Chondrocyte (in vitro differentiated cells): ENCODE measurements around the gene CIITA. TPM values are rescaled to one million over a fixed set of nuclear protein-coding genes. Genes with fewer than 3 reads are reported as not detected.

Experiments used
- DNase-seq: peaks from one replicate; pipeline ENCODE4 v3.0.0; 2021; ENCODE audit warnings: mixed read lengths, low spot score
- H3K27ac Mint-ChIP-seq: one replicate; pipeline ENCODE4 v1.8.0; 2021; ENCODE audit warnings: mild to moderate bottlenecking, moderate library complexity, mixed read lengths; ENCODE audit not compliant: unreplicated experiment
- H3K27me3 Mint-ChIP-seq: 2 replicates; pipeline ENCODE4 v1.8.0; 2021; ENCODE audit warnings: low read depth, mixed read lengths
- H3K36me3 Mint-ChIP-seq: 2 replicates; pipeline ENCODE4 v1.8.0; 2021; ENCODE audit warnings: low read depth, mixed read lengths
- H3K4me1 Mint-ChIP-seq: 2 replicates; pipeline ENCODE4 v1.8.0; 2021; ENCODE audit warnings: low read depth, mild to moderate bottlenecking, mixed read lengths
- H3K4me3 Mint-ChIP-seq: one replicate; pipeline ENCODE4 v1.8.0; 2021; ENCODE audit warnings: mild to moderate bottlenecking, moderate library complexity, mixed read lengths; ENCODE audit not compliant: unreplicated experiment
- H3K9me3 Mint-ChIP-seq: 2 replicates; pipeline ENCODE4 v1.8.0; 2021; ENCODE audit warnings: low read depth, mixed read lengths
- total RNA-seq: library from RNA; stranded (reverse); gene quantifications from 3 replicates; pipeline ENCODE4 v1.2.1, GENCODE V29; 2021
- TF ChIP-seq, protein P1 (sequence below): fragments of 200-600 bp; sonication (generic); IDR thresholded peaks from 2 replicates; pipeline ENCODE4 v1.5.0; 2021; ENCODE audit warnings: antibody characterized with exemption, mild to moderate bottlenecking, moderate library complexity

Gene CIITA
- total RNA-seq, 1 donor from 2014 or later: not detected

- peaks cover 6% of the 10 kb centered on the region for H3K36me3 Mint-ChIP-seq
- no peaks in the 10 kb centered on the region for H3K27me3 Mint-ChIP-seq
- H3K4me3 Mint-ChIP-seq: no peak overlapping the region
- TF ChIP-seq, protein P1, sequence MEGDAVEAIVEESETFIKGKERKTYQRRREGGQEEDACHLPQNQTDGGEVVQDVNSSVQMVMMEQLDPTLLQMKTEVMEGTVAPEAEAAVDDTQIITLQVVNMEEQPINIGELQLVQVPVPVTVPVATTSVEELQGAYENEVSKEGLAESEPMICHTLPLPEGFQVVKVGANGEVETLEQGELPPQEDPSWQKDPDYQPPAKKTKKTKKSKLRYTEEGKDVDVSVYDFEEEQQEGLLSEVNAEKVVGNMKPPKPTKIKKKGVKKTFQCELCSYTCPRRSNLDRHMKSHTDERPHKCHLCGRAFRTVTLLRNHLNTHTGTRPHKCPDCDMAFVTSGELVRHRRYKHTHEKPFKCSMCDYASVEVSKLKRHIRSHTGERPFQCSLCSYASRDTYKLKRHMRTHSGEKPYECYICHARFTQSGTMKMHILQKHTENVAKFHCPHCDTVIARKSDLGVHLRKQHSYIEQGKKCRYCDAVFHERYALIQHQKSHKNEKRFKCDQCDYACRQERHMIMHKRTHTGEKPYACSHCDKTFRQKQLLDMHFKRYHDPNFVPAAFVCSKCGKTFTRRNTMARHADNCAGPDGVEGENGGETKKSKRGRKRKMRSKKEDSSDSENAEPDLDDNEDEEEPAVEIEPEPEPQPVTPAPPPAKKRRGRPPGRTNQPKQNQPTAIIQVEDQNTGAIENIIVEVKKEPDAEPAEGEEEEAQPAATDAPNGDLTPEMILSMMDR: no peak
- H3K4me1 Mint-ChIP-seq: peaks cover 17% of the 10 kb centered on the region
- DNase-seq: no peak
- no peaks in the 10 kb centered on the region for H3K9me3 Mint-ChIP-seq
- H3K27ac Mint-ChIP-seq: no peak overlapping the region
These were observed 80.9 kb downstream of the CIITA start for GRCh38 chr16:10957771-10958482.

- no peak overlapping the region for H3K27ac Mint-ChIP-seq
- H3K4me3 Mint-ChIP-seq: no peak overlapping the region
- peaks cover 8% of the 10 kb centered on the region for H3K36me3 Mint-ChIP-seq
- TF ChIP-seq, protein P1: no peak
- no peaks in the 10 kb centered on the region for H3K27me3 Mint-ChIP-seq
- peaks cover 19% of the 10 kb centered on the region for H3K4me1 Mint-ChIP-seq
- DNase-seq: no peak
- no peaks in the 10 kb centered on the region for H3K9me3 Mint-ChIP-seq
These were observed 82.2 kb downstream of the CIITA start for GRCh38 chr16:10959161-10959560.

- Mint-ChIP-seq H3K4me1 (peaks cover 22% of the 10 kb centered on the region), H3K36me3 (peaks cover 8% of the 10 kb centered on the region), H3K27me3 (no peaks in the 10 kb centered on the region), H3K9me3 (no peaks in the 10 kb centered on the region), H3K4me3 (no peak overlapping the region), H3K27ac (peak overlapping the region; percentile 18)
- DNase-seq: no peak
- TF ChIP-seq, protein P1: no peak
These were observed 84.2 kb downstream of the CIITA start for GRCh38 chr16:10961231-10961630.

DNA sequence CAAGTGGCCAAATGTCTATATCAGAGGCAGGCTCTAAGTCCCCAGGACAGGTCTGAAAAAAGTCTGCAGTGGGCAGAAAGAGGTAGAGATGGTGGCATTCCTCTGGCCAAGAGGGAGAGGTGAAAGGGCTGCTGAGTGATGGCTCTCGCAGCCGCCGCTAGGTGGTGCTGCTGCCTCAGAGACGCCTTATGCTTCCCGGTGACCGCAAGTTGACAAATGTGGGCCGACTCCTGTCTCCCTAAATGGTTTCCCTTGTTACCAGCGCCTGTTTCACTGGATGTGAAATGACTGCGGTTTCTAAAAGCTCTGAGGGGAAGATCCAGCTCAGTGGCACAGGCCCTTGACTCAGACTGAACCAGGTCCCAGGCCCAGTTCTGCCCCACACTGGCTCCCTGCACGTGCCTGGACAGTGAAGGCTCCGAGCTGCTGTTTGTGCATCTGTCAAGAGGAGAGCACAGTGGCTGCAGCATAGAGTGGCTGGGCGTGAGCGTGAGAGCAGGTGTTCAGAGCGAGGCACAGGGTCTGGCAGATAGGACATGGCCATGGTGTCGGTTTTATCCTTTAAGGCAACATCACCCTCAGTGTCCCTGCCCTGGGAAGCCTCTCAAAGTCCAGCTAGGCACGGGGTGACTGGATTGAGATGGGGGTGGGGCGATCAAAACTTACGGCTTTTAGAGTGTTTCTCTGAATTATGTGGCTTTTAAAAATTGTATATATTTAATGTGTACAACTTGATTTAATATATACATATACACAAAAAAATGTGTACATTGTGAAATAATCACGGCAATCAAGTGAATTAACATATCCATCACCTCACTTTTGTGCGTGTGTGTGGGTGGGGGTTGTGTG lies 87.3 kb downstream of the CIITA start:
- Mint-ChIP-seq H3K4me3 (no peak overlapping the region), H3K4me1 (peaks cover 16% of the 10 kb centered on the region)

GRCh38 chr16:10964891-10965326 lies 87.9 kb downstream of the CIITA start:
- no peak for DNase-seq
- peaks cover 10% of the 10 kb centered on the region for H3K36me3 Mint-ChIP-seq
- peaks cover 16% of the 10 kb centered on the region for H3K4me1 Mint-ChIP-seq
- no peak overlapping the region for H3K4me3 Mint-ChIP-seq
- H3K27me3 Mint-ChIP-seq: no peaks in the 10 kb centered on the region
- TF ChIP-seq, protein P1: no peak
- H3K9me3 Mint-ChIP-seq: no peaks in the 10 kb centered on the region
- no peak overlapping the region for H3K27ac Mint-ChIP-seq

More for the DNA sequence above, 87.3 kb downstream of the CIITA start:
- Mint-ChIP-seq H3K9me3 (no peaks in the 10 kb centered on the region), H3K36me3 (peaks cover 10% of the 10 kb centered on the region), H3K27me3 (no peaks in the 10 kb centered on the region), H3K27ac (no peak overlapping the region)
- TF ChIP-seq, protein P1: peak; percentile 98
- DNase-seq: no peak
